ENCODE data around the gene AGR2. TPM values are rescaled to one million over a fixed set of nuclear protein-coding genes. Genes with fewer than 3 reads are reported as not detected.

The AGR2 gene
- total RNA-seq, 1 experiment from 2014 or later, result 0.65 TPM

DNA sequence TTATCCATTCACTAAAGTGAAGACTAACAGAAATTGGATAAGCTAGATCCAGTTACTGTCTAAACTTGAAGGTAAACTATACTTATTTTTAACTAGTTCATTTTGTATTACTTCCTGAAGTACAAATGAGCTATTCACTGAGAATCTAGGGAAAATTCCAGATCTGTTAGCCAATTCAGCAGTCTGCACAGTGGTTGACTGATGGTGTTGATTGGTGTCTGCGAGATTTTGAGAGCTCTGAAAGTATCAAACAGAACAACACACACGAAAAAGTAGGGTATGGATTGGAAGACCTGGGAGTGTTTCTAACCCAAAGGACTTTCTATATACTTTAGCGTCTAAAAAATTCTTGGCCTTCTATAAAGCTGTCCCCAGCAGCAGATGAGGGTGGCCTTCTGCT, 33.6 kb upstream of the AGR2 start:
- no peaks in the 10 kb centered on the region for H3K9me3 Mint-ChIP-seq (ENCODE audit: unreplicated experiment)
- H3K27ac Mint-ChIP-seq (ENCODE audit: low read depth, unreplicated experiment), result no peak overlapping the region
- intact Hi-C loops (cut with micrococcal nuclease), result no loop called here
- H3K36me3 Mint-ChIP-seq (ENCODE audit: insufficient read depth, unreplicated experiment), result no peaks in the 10 kb centered on the region
- no TSS peak for BruUV-seq (replicated peaks)
- DNase-seq (ENCODE audit: unreplicated experiment), result no peak
- POLR2A ChIA-PET, result no interaction called here
- H3K4me1 Mint-ChIP-seq (ENCODE audit: insufficient read depth, unreplicated experiment), result no peaks in the 10 kb centered on the region
- no peaks in the 10 kb centered on the region for H3K27me3 Mint-ChIP-seq (ENCODE audit: insufficient read depth, unreplicated experiment)
- no peak overlapping the region for H3K4me3 Mint-ChIP-seq (ENCODE audit: unreplicated experiment)
- TF ChIP-seq CTCF (IDR thresholded peaks at IDR 0.05; ENCODE audit: unreplicated experiment), result no peak
- CTCF ChIA-PET, result no interaction called here

DNA sequence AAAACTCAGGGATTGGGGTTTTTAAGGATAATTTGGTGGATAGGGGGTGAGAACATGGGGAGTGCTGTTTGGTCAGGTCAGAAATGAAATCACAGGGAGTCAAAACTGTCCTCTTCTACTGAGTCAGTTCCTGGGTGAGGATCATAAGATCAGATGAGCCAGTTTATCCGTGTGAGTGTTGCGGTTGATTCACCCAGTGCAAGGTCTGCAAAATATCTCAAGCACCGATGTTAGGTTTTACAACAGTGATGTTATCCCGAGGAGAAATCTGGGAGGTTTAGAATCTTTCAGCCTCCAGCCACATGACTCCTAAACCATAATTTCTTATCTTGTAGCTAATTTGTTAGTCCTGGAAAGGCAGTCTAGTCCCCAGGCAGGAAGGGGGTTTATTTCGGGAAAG, 31.7 kb upstream of the AGR2 start:
- ChIA-PET POLR2A (no interaction called here), CTCF (no interaction called here)
- DNase-seq (ENCODE audit: unreplicated experiment), result no peak
- H3K27ac Mint-ChIP-seq (ENCODE audit: low read depth, unreplicated experiment), result no peak overlapping the region
- no peaks in the 10 kb centered on the region for H3K36me3 Mint-ChIP-seq (ENCODE audit: insufficient read depth, unreplicated experiment)
- intact Hi-C loops (cut with micrococcal nuclease), result no loop called here
- no peaks in the 10 kb centered on the region for H3K27me3 Mint-ChIP-seq (ENCODE audit: insufficient read depth, unreplicated experiment)
- H3K4me1 Mint-ChIP-seq (ENCODE audit: insufficient read depth, unreplicated experiment), result no peaks in the 10 kb centered on the region
- no peak overlapping the region for H3K4me3 Mint-ChIP-seq (ENCODE audit: unreplicated experiment)
- TF ChIP-seq CTCF (IDR thresholded peaks at IDR 0.05; ENCODE audit: unreplicated experiment), result no peak
- no peaks in the 10 kb centered on the region for H3K9me3 Mint-ChIP-seq (ENCODE audit: unreplicated experiment)
- no TSS peak for BruUV-seq (replicated peaks)

GRCh38 chr7:16833373-16833772, 28.6 kb upstream of the AGR2 start:
- DNase-seq (ENCODE audit: unreplicated experiment), result no peak
- no peaks in the 10 kb centered on the region for H3K27me3 Mint-ChIP-seq (ENCODE audit: insufficient read depth, unreplicated experiment)
- peaks cover 7% of the 10 kb centered on the region for H3K9me3 Mint-ChIP-seq (ENCODE audit: unreplicated experiment)
- no peak for TF ChIP-seq CTCF (IDR thresholded peaks at IDR 0.05; ENCODE audit: unreplicated experiment)
- POLR2A ChIA-PET, result interaction anchor here (1.1 kb wide), 1 partner anchor 20 kb away, joined by 4 read pairs; no protein-coding TSS in a partner anchor
- H3K27ac Mint-ChIP-seq (ENCODE audit: low read depth, unreplicated experiment), result no peak overlapping the region
- CTCF ChIA-PET, result no interaction called here
- no peaks in the 10 kb centered on the region for H3K4me1 Mint-ChIP-seq (ENCODE audit: insufficient read depth, unreplicated experiment)
- BruUV-seq (replicated peaks), result no TSS peak
- H3K36me3 Mint-ChIP-seq (ENCODE audit: insufficient read depth, unreplicated experiment), result no peaks in the 10 kb centered on the region
- no peak overlapping the region for H3K4me3 Mint-ChIP-seq (ENCODE audit: unreplicated experiment)
- intact Hi-C loops (cut with micrococcal nuclease), result no loop called here

GRCh38 chr7:16826060-16826459, 21.3 kb upstream of the AGR2 start:
- Mint-ChIP-seq H3K36me3 (ENCODE audit: insufficient read depth, unreplicated experiment) (no peaks in the 10 kb centered on the region), H3K27ac (ENCODE audit: low read depth, unreplicated experiment) (no peak overlapping the region), H3K4me3 (ENCODE audit: unreplicated experiment) (no peak overlapping the region), H3K27me3 (ENCODE audit: insufficient read depth, unreplicated experiment) (no peaks in the 10 kb centered on the region), H3K4me1 (ENCODE audit: insufficient read depth, unreplicated experiment) (no peaks in the 10 kb centered on the region), H3K9me3 (ENCODE audit: unreplicated experiment) (peaks cover 7% of the 10 kb centered on the region)
- intact Hi-C loops (cut with micrococcal nuclease), result no loop called here
- BruUV-seq (replicated peaks), result no TSS peak
- TF ChIP-seq CTCF (IDR thresholded peaks at IDR 0.05; ENCODE audit: unreplicated experiment), result no peak
- ChIA-PET CTCF (interaction anchor here (0.6 kb wide), 1 partner anchor 20 kb away, joined by 3 read pairs; no protein-coding TSS in a partner anchor), POLR2A (interaction anchor here (1.0 kb wide), 1 partner anchor 14 kb away, joined by 3 read pairs; no protein-coding TSS in a partner anchor)
- no peak for DNase-seq (ENCODE audit: unreplicated experiment)

All from MCF 10A (cell line).